NCI-H748 (cell line): Measurements from ENCODE around the gene C1QTNF2.

ENCODE experiments used
- DNase-seq: peaks from one replicate; lab custom pipeline; 2025; ENCODE audit not compliant: unreplicated experiment; lab: John Stamatoyannopoulos, UW

The C1QTNF2 gene

GRCh38 chr5:160369990-160370712, at the start of gene C1QTNF2:
Gene C1QTNF2 (minus strand): TSS chr5:160370626. CDS start chr5:160355011, 15,615 bp downstream.
- DNase-seq: peak; percentile 55

GRCh38 chr5:160420331-160420610, 49.8 kb upstream of the C1QTNF2 start:
- no peak for DNase-seq

- DNase-seq: peak; percentile 26
Measured at GRCh38 chr5:160419458-160420330, 49.3 kb upstream of the C1QTNF2 start.

GRCh38 chr5:160418561-160419457, 48.4 kb upstream of the C1QTNF2 start, which contains the start of gene SLU7:
Gene SLU7 (minus strand): TSS chr5:160419081. CDS start chr5:160415294, 3,787 bp downstream.
- peak; percentile 95 for DNase-seq

- peak; percentile 93 for DNase-seq
Measured at GRCh38 chr5:160399402-160400353, 29.3 kb upstream of the C1QTNF2 start, which contains the start of gene FAM200C. Gene FAM200C (minus strand): TSS chr5:160400054. CDS start chr5:160395490, 4,564 bp downstream.

- DNase-seq: peak; percentile 23
Measured at GRCh38 chr5:160398806-160399205, 28.4 kb upstream of the C1QTNF2 start.

- no peak for DNase-seq
Measured at GRCh38 chr5:160397492-160397891, 27.1 kb upstream of the C1QTNF2 start.

GRCh38 chr5:160395111-160395510, 24.7 kb upstream of the C1QTNF2 start:
- DNase-seq: no peak

GRCh38 chr5:160390787-160391696, 20.6 kb upstream of the C1QTNF2 start:
- DNase-seq: peak; percentile 31

- DNase-seq: no peak
Measured at GRCh38 chr5:160387445-160387844, 17.0 kb upstream of the C1QTNF2 start.

- no peak for DNase-seq
Measured at GRCh38 chr5:160385496-160385895, 15.1 kb upstream of the C1QTNF2 start.

GRCh38 chr5:160384681-160385080, 14.3 kb upstream of the C1QTNF2 start:
- no peak for DNase-seq

- peak; percentile 8 for DNase-seq
Measured at GRCh38 chr5:160382346-160382745, 11.9 kb upstream of the C1QTNF2 start.

GRCh38 chr5:160380041-160380440, 9.6 kb upstream of the C1QTNF2 start:
- no peak for DNase-seq

GRCh38 chr5:160379511-160379910, 9.1 kb upstream of the C1QTNF2 start:
- no peak for DNase-seq

- no peak for DNase-seq
Measured at GRCh38 chr5:160378330-160378729, 7.9 kb upstream of the C1QTNF2 start.

GRCh38 chr5:160377651-160378050, 7.2 kb upstream of the C1QTNF2 start:
- DNase-seq: no peak

- no peak for DNase-seq
Measured at GRCh38 chr5:160376416-160376815, 6.0 kb upstream of the C1QTNF2 start.

GRCh38 chr5:160375701-160376100, 5.3 kb upstream of the C1QTNF2 start:
- no peak for DNase-seq
